GM23248 (cell line): ENCODE data around the gene TRAPPC2L.

Experiments used
- EZH2 ChIP-seq: fragments of 200-600 bp; sonication (generic); IDR thresholded peaks from 2 replicates; pipeline ENCODE4 v1.6.1; 2018; ENCODE audit warnings: antibody characterized with exemption, mild to moderate bottlenecking; ENCODE audit not compliant: insufficient read depth, poor library complexity, severe bottlenecking
- EZH2phosphoT487 ChIP-seq: fragments of 200-600 bp; sonication (generic); IDR thresholded peaks from 2 replicates; pipeline ENCODE4 v1.6.1; 2018; ENCODE audit warnings: antibody characterized with exemption, moderate library complexity, mild to moderate bottlenecking, low read depth; ENCODE audit not compliant: insufficient read depth

DNA sequence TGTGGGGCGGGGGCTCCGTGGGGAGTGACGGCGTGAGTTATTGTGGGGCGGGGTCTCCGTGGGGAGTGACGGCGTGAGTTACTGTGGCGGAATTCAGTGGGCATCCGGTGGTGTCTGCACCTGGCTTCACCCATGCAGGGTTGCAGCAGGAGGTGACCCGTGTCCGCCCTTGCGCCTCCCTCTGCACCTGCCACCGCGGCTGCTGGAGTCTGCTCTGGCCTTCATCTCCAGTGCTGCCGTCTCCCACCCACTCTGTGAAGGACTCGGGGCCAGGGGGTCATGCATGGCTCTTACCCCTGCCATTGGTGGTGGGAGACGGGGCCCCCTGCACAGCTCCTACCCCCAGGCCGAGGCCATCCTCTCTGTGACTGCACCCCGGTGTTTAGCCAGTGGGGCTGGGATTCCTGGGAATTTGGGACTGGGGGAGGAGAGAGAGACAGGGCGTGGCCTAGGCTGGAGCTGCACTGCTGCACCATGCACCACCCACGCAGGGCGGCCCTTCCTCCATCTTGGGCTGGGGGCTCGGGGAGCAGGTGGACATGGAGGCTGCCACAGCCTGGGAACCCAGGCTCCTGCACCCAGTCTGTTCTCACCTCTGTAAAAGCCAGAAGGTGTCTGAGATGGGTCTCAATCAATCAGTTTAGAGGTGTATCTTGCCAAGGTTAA lies 10.8 kb downstream of the TRAPPC2L start:
- TF ChIP-seq EZH2phosphoT487 (no peak), EZH2 (no peak)
